ENCODE results near the gene EIF4E2.

GRCh38 chr2:232604535-232604934, 54.0 kb downstream of the EIF4E2 start:
- no peak for TF ChIP-seq EZH2 (IDR thresholded peaks at IDR 0.05; ENCODE audit: borderline replicate concordance, low read depth, low read length, severe bottlenecking)
- no peak for TF ChIP-seq CTCF (IDR thresholded peaks at IDR 0.05; ENCODE audit: borderline replicate concordance, extremely low read depth, low read length, poor library complexity, severe bottlenecking)
